Neuronal stem cell (in vitro differentiated cells): Measurements from ENCODE around the gene WDR86.

Experiments
- DNase-seq: peaks from one replicate; pipeline ENCODE4 v3.0.0-alpha.2; 2013; ENCODE audit warnings: low spot score
- H2AFZ ChIP-seq: one replicate; pipeline ENCODE4 v1.6.1; 2013; ENCODE audit warnings: mild to moderate bottlenecking, low read length, inconsistent platforms
- H2AK5ac ChIP-seq: 2 replicates; pipeline ENCODE4 v1.6.1; 2013; ENCODE audit warnings: low read depth, mild to moderate bottlenecking, inconsistent platforms, low read length, moderate library complexity, mixed read lengths
- H2BK120ac ChIP-seq: 2 replicates; pipeline ENCODE4 v1.6.1; 2013; ENCODE audit warnings: low read depth, mild to moderate bottlenecking, inconsistent platforms, low read length, moderate library complexity, mixed read lengths
- H2BK12ac ChIP-seq: one replicate; pipeline ENCODE4 v1.6.1; 2013; ENCODE audit warnings: low read length, inconsistent platforms
- H2BK15ac ChIP-seq: 2 replicates; pipeline ENCODE4 v1.6.1; 2013; ENCODE audit warnings: mild to moderate bottlenecking, low read length, inconsistent platforms, mixed read lengths
- H2BK5ac ChIP-seq: one replicate; pipeline ENCODE4 v1.6.1; 2013; ENCODE audit warnings: inconsistent platforms, mild to moderate bottlenecking, low read length, moderate library complexity
- H3K14ac ChIP-seq: one replicate; pipeline ENCODE4 v1.6.1; 2013; ENCODE audit warnings: low read length, inconsistent platforms
- H3K18ac ChIP-seq: 2 replicates; pipeline ENCODE4 v1.6.1; 2013; ENCODE audit warnings: low read length, inconsistent platforms
- H3K23ac ChIP-seq: 2 replicates; pipeline ENCODE4 v1.6.1; 2013; ENCODE audit warnings: low read depth, mild to moderate bottlenecking, mixed read lengths, low read length, inconsistent platforms; ENCODE audit not compliant: poor library complexity
- H3K27ac ChIP-seq: replicated peaks from 3 replicates; pipeline ENCODE4 v1.5.1; 2013; ENCODE audit warnings: low read length, inconsistent platforms
- H3K27me3 ChIP-seq, 3 experiments: 2 replicates each; pipeline ENCODE4 v1.6.1; 2013; ENCODE audit warnings: low read length in 3 of 3, mild to moderate bottlenecking in 2 of 3, inconsistent platforms in 1 of 3, low read depth in 1 of 3, mixed read lengths in 1 of 3, moderate library complexity in 1 of 3; ENCODE audit not compliant: control insufficient read depth in 3 of 3, insufficient read depth in 3 of 3
- H3K36me3 ChIP-seq, 2 donors: replicated peaks in 1 of 2; 2 replicates each; pipeline ENCODE4 v1.6.1; 2013; ENCODE audit warnings: low read length in 2 of 2; ENCODE audit not compliant: control insufficient read depth in 2 of 2, insufficient read depth in 2 of 2
- H3K4ac ChIP-seq: 2 replicates; pipeline ENCODE4 v1.6.1; 2013; ENCODE audit warnings: inconsistent platforms, mild to moderate bottlenecking, low read length, moderate library complexity
- H3K4me1 ChIP-seq, 2 donors: 1 replicate in 1 of 2; 2 replicates in 1 of 2; pipeline ENCODE4 v1.6.1; 2013; ENCODE audit warnings: low read length in 2 of 2, low read depth in 1 of 2; ENCODE audit not compliant: control insufficient read depth in 2 of 2, insufficient read depth in 1 of 2
- H3K4me2 ChIP-seq: one replicate; pipeline ENCODE4 v1.6.1; 2013; ENCODE audit warnings: mild to moderate bottlenecking, low read length, inconsistent platforms; ENCODE audit not compliant: insufficient read depth, poor library complexity, severe bottlenecking
- H3K4me3 ChIP-seq, 2 donors: 2 replicates each; pipeline ENCODE4 v1.5.1; 2013; ENCODE audit warnings: low read length in 2 of 2, mild to moderate bottlenecking in 2 of 2, inconsistent platforms in 1 of 2, moderate library complexity in 1 of 2
- H3K79me1 ChIP-seq: one replicate; pipeline ENCODE4 v1.6.1; 2013; ENCODE audit warnings: low read depth, mild to moderate bottlenecking, inconsistent platforms, low read length, moderate library complexity
- H3K9ac ChIP-seq: one replicate; pipeline ENCODE4 v1.6.1; 2013; ENCODE audit warnings: mild to moderate bottlenecking, low read depth, low read length, inconsistent platforms; ENCODE audit not compliant: poor library complexity
- H3K9me3 ChIP-seq, 2 donors: replicated peaks in 1 of 2; 2 replicates each; pipeline versions ENCODE3 to v1.6.1; 2013; ENCODE audit warnings: low read length in 2 of 2, mild to moderate bottlenecking in 2 of 2, inconsistent platforms in 1 of 2, low read depth in 1 of 2, mixed read lengths in 1 of 2, moderate library complexity in 1 of 2; ENCODE audit not compliant: control insufficient read depth in 2 of 2, insufficient read depth in 1 of 2
- H4K8ac ChIP-seq: one replicate; pipeline ENCODE4 v1.6.1; 2013; ENCODE audit warnings: low read depth, mild to moderate bottlenecking, inconsistent platforms, low read length, moderate library complexity
- H4K91ac ChIP-seq: one replicate; pipeline ENCODE4 v1.6.1; 2013; ENCODE audit warnings: low read length, low read depth, mild to moderate bottlenecking, inconsistent platforms; ENCODE audit not compliant: poor library complexity
- WGBS, 2 donors: extraction: QIAGEN DNeasy Blood & Tissue Kit; methylation state at CpG; one replicate each; pipeline ENCODE4 v1.1.7; 2013; ENCODE audit warnings: missing lambda C conversion rate in 2 of 2, mixed read lengths in 1 of 2; ENCODE audit not compliant: insufficient read length in 2 of 2, insufficient replicate concordance in 1 of 2; ENCODE audit errors: extremely low coverage in 2 of 2; 5-methylcytosine and 5-hydroxymethylcytosine counted together

The WDR86 gene

GRCh38 chr7:151372612-151373265 lies 37.1 kb downstream of the WDR86 start:
- H3K18ac ChIP-seq, result peak overlapping the region; percentile 36
- H3K9me3 ChIP-seq, result no peaks in the 10 kb centered on the region
- H3K27ac ChIP-seq, result no peak overlapping the region
- H3K27me3 ChIP-seq, result no peaks in the 10 kb centered on the region
- no peak overlapping the region for H3K4me2 ChIP-seq
- H3K4me1 ChIP-seq, result peaks cover 4 to 5% of the 10 kb centered on the region in 2 donors
- no peak overlapping the region for H4K8ac ChIP-seq
- no peak overlapping the region for H2AK5ac ChIP-seq
- no peak overlapping the region for H2BK120ac ChIP-seq
- H3K4ac ChIP-seq, result no peak overlapping the region
- no CpG with 5 or more reads among the region's 10 CpGs for WGBS, 2 donors
- H3K23ac ChIP-seq, result peak overlapping the region; percentile 81
- peaks cover 35 to 69% of the 10 kb centered on the region in 2 donors for H3K36me3 ChIP-seq
- DNase-seq, result no peak
- no peak overlapping the region for H2BK12ac ChIP-seq
- no peak overlapping the region for H4K91ac ChIP-seq
- H3K79me1 ChIP-seq, result peaks cover 2% of the 10 kb centered on the region
- no peak overlapping the region for H2BK5ac ChIP-seq
- H2AFZ ChIP-seq, result no peak overlapping the region
- H3K4me3 ChIP-seq, result no peak overlapping the region
- H2BK15ac ChIP-seq, result no peak overlapping the region
- no peak overlapping the region for H3K9ac ChIP-seq
- no peak overlapping the region for H3K14ac ChIP-seq

- Histone ChIP-seq H3K27me3 (no peaks in the 10 kb centered on the region), H2AFZ (no peak overlapping the region)
- WGBS, 2 donors, result no CpG with 5 or more reads among the region's 2 CpGs
These were observed 38.6 kb downstream of the WDR86 start for GRCh38 chr7:151371266-151371665.

GRCh38 chr7:151368136-151368571 lies 41.7 kb downstream of the WDR86 start:
- Histone ChIP-seq H3K9ac (no peak overlapping the region), H2BK12ac (no peak overlapping the region), H4K8ac (no peak overlapping the region), H2BK120ac (no peak overlapping the region), H3K4me2 (no peak overlapping the region), H4K91ac (no peak overlapping the region), H3K4me3 (no peak overlapping the region), H3K27me3 (no peaks in the 10 kb centered on the region), H3K9me3 (peaks cover 0 to 3% of the 10 kb centered on the region in 2 donors), H2BK5ac (no peak overlapping the region), H3K27ac (no peak overlapping the region), H2BK15ac (no peak overlapping the region), H3K36me3 (peaks cover 10 to 36% of the 10 kb centered on the region in 2 donors), H3K14ac (no peak overlapping the region), H3K18ac (no peak overlapping the region), H2AK5ac (no peak overlapping the region), H3K4me1 (peaks cover 4 to 5% of the 10 kb centered on the region in 2 donors), H3K4ac (no peak overlapping the region), H3K79me1 (no peaks in the 10 kb centered on the region), H2AFZ (no peak overlapping the region), H3K23ac (no peak overlapping the region)
- peak; percentile 75 for DNase-seq
- no CpG with 5 or more reads among the region's 11 CpGs for WGBS, 2 donors

More at GRCh38 chr7:151371266-151371665, 38.6 kb downstream of the WDR86 start:
- Histone ChIP-seq H2BK5ac (no peak overlapping the region), H3K27ac (no peak overlapping the region), H4K91ac (no peak overlapping the region), H3K4ac (no peak overlapping the region), H2BK15ac (no peak overlapping the region), H3K4me1 (peaks cover 4 to 5% of the 10 kb centered on the region in 2 donors), H3K36me3 (peaks cover 27 to 55% of the 10 kb centered on the region in 2 donors), H4K8ac (no peak overlapping the region), H3K9me3 (no peaks in the 10 kb centered on the region), H3K4me3 (no peak overlapping the region), H3K4me2 (no peak overlapping the region), H2AK5ac (no peak overlapping the region), H3K23ac (no peak overlapping the region), H3K79me1 (no peaks in the 10 kb centered on the region), H3K9ac (no peak overlapping the region), H3K18ac (no peak overlapping the region), H2BK12ac (no peak overlapping the region), H3K14ac (no peak overlapping the region), H2BK120ac (no peak overlapping the region)
- DNase-seq, result no peak

DNA sequence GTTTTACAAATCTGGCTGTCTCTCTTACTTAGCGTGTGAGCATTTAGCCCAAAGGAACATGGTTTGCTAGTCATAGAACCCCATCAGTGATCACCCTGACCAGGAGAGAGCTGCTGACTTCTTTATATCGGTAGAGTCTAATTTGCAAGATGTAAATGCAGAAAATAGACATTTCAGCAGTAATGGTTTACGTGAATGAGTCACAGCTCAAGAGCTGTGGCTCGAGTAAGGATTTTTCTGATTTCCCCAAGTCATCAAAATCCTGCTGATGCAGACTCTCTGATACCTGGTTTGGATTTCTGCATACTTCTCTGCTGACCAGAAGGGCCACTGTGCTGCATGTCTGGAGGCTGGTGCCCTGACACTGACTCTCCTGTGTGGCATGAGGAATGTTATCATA lies 42.6 kb downstream of the WDR86 start:
- Histone ChIP-seq H3K23ac (no peak overlapping the region), H4K8ac (no peak overlapping the region), H2BK15ac (no peak overlapping the region), H3K9me3 (peaks cover 0 to 11% of the 10 kb centered on the region in 2 donors), H3K9ac (no peak overlapping the region), H3K4me1 (no peaks in the 10 kb centered on the region), H3K36me3 (peaks cover 16 to 39% of the 10 kb centered on the region in 2 donors), H2BK120ac (no peak overlapping the region), H2BK5ac (no peak overlapping the region), H3K4me3 (no peak overlapping the region), H2AK5ac (no peak overlapping the region), H2AFZ (no peak overlapping the region), H3K4ac (no peak overlapping the region), H3K79me1 (no peaks in the 10 kb centered on the region), H3K14ac (no peak overlapping the region), H3K18ac (no peak overlapping the region), H3K27me3 (no peaks in the 10 kb centered on the region), H3K27ac (no peak overlapping the region), H3K4me2 (no peak overlapping the region), H2BK12ac (no peak overlapping the region), H4K91ac (no peak overlapping the region)
- DNase-seq, result no peak
- no CpG with 5 or more reads among the region's 4 CpGs for WGBS, 2 donors
